ENCODE measurements around the gene AHDC1.

DNA sequence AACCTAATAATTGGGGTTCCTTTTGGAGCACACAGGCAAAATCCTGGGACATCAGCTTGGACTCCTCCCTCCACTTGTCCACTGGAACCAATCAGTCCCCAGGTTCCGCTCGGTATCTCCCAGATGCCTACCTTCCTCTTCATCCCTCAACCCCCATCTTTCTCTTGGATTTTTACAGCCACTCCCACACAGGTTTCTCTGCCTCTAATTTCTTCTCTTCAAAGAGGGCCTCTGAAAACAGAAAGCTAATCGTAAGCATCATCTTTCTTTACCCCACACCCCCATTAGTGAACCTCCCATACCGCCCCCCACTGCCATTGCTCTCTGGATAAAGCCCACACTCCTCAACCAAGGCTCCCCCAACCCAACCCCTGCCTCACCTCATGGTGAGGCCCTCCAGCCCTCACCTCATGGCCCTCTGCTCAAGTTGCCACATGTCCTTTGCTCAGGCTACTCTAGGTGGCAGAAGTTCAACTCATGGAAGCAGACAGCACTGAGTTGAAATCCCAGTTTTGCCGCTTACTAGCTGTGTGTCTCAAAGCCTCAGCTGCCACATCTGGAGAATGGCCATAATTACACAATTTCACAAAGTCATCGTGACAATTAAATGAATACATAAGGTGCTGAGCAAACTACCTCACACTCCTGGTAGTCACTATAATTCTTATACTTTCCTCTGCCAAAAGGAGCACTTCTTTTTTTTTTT lies 95.8 kb downstream of the AHDC1 start:
- TF ChIP-seq, protein P1, sequence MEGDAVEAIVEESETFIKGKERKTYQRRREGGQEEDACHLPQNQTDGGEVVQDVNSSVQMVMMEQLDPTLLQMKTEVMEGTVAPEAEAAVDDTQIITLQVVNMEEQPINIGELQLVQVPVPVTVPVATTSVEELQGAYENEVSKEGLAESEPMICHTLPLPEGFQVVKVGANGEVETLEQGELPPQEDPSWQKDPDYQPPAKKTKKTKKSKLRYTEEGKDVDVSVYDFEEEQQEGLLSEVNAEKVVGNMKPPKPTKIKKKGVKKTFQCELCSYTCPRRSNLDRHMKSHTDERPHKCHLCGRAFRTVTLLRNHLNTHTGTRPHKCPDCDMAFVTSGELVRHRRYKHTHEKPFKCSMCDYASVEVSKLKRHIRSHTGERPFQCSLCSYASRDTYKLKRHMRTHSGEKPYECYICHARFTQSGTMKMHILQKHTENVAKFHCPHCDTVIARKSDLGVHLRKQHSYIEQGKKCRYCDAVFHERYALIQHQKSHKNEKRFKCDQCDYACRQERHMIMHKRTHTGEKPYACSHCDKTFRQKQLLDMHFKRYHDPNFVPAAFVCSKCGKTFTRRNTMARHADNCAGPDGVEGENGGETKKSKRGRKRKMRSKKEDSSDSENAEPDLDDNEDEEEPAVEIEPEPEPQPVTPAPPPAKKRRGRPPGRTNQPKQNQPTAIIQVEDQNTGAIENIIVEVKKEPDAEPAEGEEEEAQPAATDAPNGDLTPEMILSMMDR (tag by site-specific recombination; IDR thresholded peaks at IDR 0.05): 0 out of 2 replicates have a peak, but pooled peaks have one; percentile 30
- TF ChIP-seq ZBTB7A (tag by site-specific recombination; IDR thresholded peaks at IDR 0.05; ENCODE audit: low read depth) (no peak), SP2 (tag by site-specific recombination; IDR thresholded peaks at IDR 0.05) (no peak), ZNF423 (tag by site-specific recombination; IDR thresholded peaks at IDR 0.05) (no peak), ZFP41 (tag by site-specific recombination; IDR thresholded peaks at IDR 0.05; ENCODE audit: borderline replicate concordance) (no peak), YY1 (tag by site-specific recombination; IDR thresholded peaks at IDR 0.05) (no peak), ZNF544 (tag by site-specific recombination; IDR thresholded peaks at IDR 0.05) (no peak), REPIN1 (tag by site-specific recombination; IDR thresholded peaks at IDR 0.05; ENCODE audit: low read depth) (no peak)
- TF ChIP-seq, protein P2, sequence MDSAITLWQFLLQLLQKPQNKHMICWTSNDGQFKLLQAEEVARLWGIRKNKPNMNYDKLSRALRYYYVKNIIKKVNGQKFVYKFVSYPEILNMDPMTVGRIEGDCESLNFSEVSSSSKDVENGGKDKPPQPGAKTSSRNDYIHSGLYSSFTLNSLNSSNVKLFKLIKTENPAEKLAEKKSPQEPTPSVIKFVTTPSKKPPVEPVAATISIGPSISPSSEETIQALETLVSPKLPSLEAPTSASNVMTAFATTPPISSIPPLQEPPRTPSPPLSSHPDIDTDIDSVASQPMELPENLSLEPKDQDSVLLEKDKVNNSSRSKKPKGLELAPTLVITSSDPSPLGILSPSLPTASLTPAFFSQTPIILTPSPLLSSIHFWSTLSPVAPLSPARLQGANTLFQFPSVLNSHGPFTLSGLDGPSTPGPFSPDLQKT (IDR thresholded peaks at IDR 0.05; ENCODE audit: borderline replicate concordance, low read depth, low read length): no peak
- TF ChIP-seq, protein P3, sequence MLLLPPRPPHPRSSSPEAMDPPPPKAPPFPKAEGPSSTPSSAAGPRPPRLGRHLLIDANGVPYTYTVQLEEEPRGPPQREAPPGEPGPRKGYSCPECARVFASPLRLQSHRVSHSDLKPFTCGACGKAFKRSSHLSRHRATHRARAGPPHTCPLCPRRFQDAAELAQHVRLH (tag by site-specific recombination; IDR thresholded peaks at IDR 0.05): no peak
- TF ChIP-seq, protein P4, sequence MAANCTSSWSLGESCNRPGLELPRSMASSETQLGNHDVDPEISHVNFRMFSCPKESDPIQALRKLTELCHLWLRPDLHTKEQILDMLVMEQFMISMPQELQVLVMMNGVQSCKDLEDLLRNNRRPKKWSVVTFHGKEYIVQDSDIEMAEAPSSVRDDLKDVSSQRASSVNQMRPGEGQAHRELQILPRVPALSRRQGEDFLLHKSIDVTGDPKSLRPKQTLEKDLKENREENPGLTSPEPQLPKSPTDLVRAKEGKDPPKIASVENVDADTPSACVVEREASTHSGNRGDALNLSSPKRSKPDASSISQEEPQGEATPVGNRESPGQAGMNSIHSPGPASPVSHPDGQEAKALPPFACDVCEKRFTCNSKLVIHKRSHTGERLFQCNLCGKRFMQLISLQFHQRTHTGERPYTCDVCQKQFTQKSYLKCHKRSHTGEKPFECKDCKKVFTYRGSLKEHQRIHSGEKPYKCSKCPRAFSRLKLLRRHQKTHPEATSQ (tag by site-specific recombination; IDR thresholded peaks at IDR 0.05): no peak
- TF ChIP-seq, protein P5, sequence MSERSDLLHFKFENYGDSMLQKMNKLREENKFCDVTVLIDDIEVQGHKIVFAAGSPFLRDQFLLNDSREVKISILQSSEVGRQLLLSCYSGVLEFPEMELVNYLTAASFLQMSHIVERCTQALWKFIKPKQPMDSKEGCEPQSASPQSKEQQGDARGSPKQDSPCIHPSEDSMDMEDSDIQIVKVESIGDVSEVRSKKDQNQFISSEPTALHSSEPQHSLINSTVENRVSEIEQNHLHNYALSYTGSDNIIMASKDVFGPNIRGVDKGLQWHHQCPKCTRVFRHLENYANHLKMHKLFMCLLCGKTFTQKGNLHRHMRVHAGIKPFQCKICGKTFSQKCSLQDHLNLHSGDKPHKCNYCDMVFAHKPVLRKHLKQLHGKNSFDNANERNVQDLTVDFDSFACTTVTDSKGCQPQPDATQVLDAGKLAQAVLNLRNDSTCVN (tag by site-specific recombination; optimal IDR thresholded peaks at IDR 0.05): no peak
